ENCODE data around the gene ZNF883. TPM values are rescaled to one million over a fixed set of nuclear protein-coding genes. Genes with fewer than 3 reads are reported as not detected.

Gene ZNF883
- total RNA-seq, 4 donors from 2014 or later: 0.62 to 1.2 (median 0.90) TPM

GRCh38 chr9:113042884-113043657 is 31.1 kb upstream of the ZNF883 start:
- Histone ChIP-seq H3K4me3 (no peak overlapping the region), H3K9me3 (peaks cover 13 to 100% (median 28%) of the 10 kb centered on the region in 3 donors), H3K27ac (no peak overlapping the region), H3K36me3 (peaks cover 15 to 67% of the 10 kb centered on the region in 2 donors), H3K4me1 (no peaks in the 10 kb centered on the region), H3K27me3 (no peaks in the 10 kb centered on the region)
- TF ChIP-seq POLR2A (IDR thresholded peaks at IDR 0.05): no peak
- 89 to 94% methylated on average over 2 to 4 of the region's 4 CpGs for WGBS, 2 donors (ENCODE audit: low coverage in 1 of 2)
- ATAC-seq: no peak

GRCh38 chr9:113026200-113026599 is 14.2 kb upstream of the ZNF883 start:
- peaks cover 0 to 94% (median 2%) of the 10 kb centered on the region in 3 donors for H3K9me3 ChIP-seq
- peaks cover 0 to 22% of the 10 kb centered on the region in 2 donors for H3K36me3 ChIP-seq
- ATAC-seq: no peak
- no peaks in the 10 kb centered on the region for H3K27me3 ChIP-seq
- no peak overlapping the region for H3K4me3 ChIP-seq
- H3K27ac ChIP-seq: no peak overlapping the region
- TF ChIP-seq POLR2AphosphoS5 (IDR thresholded peaks at IDR 0.05): no peak
- TF ChIP-seq CTCF (IDR thresholded peaks at IDR 0.05): no peak
- H3K4me1 ChIP-seq: no peaks in the 10 kb centered on the region
- 58 to 63% methylated on average over 1 of the region's 1 CpG for WGBS, 2 donors (ENCODE audit: low coverage in 1 of 2)

- WGBS, 2 donors (ENCODE audit: low coverage in 1 of 2): 90 to 93% methylated on average over 3 of the region's 3 CpGs
- TF ChIP-seq POLR2AphosphoS5 (IDR thresholded peaks at IDR 0.05) (no peak), EP300 (IDR thresholded peaks at IDR 0.05) (no peak), CTCF (IDR thresholded peaks at IDR 0.05) (no peak), POLR2A (IDR thresholded peaks at IDR 0.05) (no peak)
- no peaks in the 10 kb centered on the region for H3K4me1 ChIP-seq
- no peak for ATAC-seq
- no peaks in the 10 kb centered on the region for H3K27me3 ChIP-seq
- H3K9me3 ChIP-seq: peaks cover 0 to 88% (median 2%) of the 10 kb centered on the region in 3 donors
- no peaks in the 10 kb centered on the region for H3K36me3 ChIP-seq
- H3K4me3 ChIP-seq: no peak overlapping the region
- H3K27ac ChIP-seq: no peak overlapping the region
Measured at GRCh38 chr9:113018247-113018646, 6.3 kb upstream of the ZNF883 start.

- Histone ChIP-seq H3K36me3 (peaks cover 0 to 25% of the 10 kb centered on the region in 2 donors), H3K4me3 (peak overlapping the region in 1 of 2 donors; percentile 40), H3K27me3 (no peaks in the 10 kb centered on the region), H3K9me3 (peaks cover 0 to 71% (median 5%) of the 10 kb centered on the region in 3 donors), H3K4me1 (no peaks in the 10 kb centered on the region), H3K27ac (no peak overlapping the region)
- WGBS, 2 donors (ENCODE audit: low coverage in 1 of 2): 13 to 29% methylated on average over 9 of the region's 9 CpGs
- TF ChIP-seq EP300 (IDR thresholded peaks at IDR 0.05) (no peak), POLR2AphosphoS5 (IDR thresholded peaks at IDR 0.05) (no peak)
- no peak for ATAC-seq
Measured at GRCh38 chr9:113012492-113012891, 500 bp upstream of the ZNF883 start.

GRCh38 chr9:113005777-113006176 is 6.2 kb downstream of the ZNF883 start:
- Histone ChIP-seq H3K9me3 (peaks cover 0 to 82% (median 5%) of the 10 kb centered on the region in 3 donors), H3K27me3 (no peaks in the 10 kb centered on the region), H3K27ac (no peak overlapping the region), H3K4me1 (no peaks in the 10 kb centered on the region), H3K36me3 (peaks cover 0 to 61% of the 10 kb centered on the region in 2 donors), H3K4me3 (no peak overlapping the region)
- no peak for ATAC-seq
- WGBS, 2 donors (ENCODE audit: low coverage in 1 of 2): 43% methylated on average over 1 of the region's 1 CpG; no CpG with 5 or more reads in 1 of the 2 donors
- TF ChIP-seq POLR2A (IDR thresholded peaks at IDR 0.05) (no peak), CTCF (IDR thresholded peaks at IDR 0.05) (no peak), POLR2AphosphoS5 (IDR thresholded peaks at IDR 0.05) (no peak), EP300 (IDR thresholded peaks at IDR 0.05) (no peak)

Data from gastroesophageal sphincter (tissue), 4 donors.